Right hindlimb (tissue), 1 donor: ENCODE data around the gene PCDHGC5.

Source experiments
- DNase-seq: peaks from one replicate; pipeline ENCODE4 v3.0.0-alpha.2; 2018

The PCDHGC5 gene

DNA sequence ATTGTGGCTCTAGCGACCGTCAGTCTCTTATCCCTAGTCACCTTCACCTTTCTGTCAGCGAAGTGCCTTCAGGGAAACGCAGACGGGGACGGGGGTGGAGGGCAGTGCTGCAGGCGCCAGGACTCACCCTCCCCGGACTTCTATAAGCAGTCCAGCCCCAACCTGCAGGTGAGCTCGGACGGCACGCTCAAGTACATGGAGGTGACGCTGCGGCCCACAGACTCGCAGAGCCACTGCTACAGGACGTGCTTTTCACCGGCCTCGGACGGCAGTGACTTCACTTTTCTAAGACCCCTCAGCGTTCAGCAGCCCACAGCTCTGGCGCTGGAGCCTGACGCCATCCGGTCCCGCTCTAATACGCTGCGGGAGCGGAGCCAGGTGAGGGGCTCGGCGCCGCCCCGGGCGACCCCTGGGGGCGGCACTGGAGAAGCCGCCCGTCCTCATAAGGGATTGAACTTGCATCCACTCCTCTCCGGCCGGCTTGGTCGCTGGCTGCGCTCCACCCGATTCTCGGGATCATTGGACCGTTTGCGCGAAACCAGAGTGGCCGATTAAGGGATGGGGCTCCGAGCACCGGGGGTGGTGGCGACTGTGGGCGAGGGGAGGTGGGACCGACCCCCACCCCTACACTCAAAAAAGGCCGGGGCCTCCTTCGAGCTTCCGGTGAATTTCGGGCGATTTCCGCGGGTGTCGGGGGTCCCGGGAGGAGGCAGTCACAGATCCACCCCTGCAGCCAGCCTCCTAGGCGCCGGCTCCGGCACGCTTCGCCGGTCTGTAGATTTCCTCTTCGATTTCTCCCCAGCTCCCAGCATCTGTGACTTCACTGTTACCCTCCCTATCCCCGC is 2.7 kb downstream of the PCDHGC5 start:
- DNase-seq, result no peak

- no peak for DNase-seq
These were observed 3.4 kb downstream of the PCDHGC5 start for GRCh38 chr5:141492168-141492885.

DNA sequence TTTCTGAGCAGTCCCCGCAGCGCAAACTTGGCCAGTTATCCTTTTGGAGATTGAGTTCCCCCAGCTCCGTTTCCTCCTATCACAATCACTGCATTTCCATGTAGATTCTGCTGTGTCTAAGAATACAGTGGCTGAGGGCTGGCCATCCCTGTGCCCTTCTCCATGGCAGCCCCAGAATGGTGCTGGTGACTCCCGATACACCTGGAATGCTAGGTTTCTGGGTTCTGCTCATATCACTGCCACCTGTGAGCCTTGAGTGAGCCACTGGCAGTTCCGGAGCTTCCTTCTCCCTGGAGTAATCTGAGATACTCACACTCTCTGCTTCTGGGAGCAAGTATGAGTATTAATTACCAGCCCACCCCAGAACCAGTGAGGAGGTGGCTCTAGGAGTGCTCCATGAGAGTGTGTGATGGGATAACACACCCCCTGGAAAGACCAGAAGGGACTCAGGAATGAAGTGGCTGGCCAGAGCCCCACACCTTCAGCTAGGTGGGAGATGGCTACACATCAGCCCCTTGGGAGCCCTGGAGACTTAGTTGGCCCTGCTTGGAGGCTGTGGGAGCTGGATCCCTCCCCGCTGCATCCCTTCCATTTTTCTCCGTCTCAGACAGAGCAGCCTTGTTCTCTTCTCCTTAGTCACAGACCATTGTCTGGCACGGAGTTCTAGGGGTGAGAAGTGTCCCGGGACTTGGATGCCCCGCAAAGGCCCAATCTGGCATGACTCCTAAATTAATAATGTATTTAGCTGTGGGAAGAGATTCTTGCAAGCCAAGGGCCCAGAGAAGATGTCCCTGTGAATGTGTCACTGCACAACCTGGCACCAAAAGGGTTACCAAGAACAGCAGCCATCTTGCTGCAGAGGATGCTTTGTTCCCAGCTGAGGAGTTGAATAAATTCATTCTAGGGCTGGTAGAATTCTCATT is 4.9 kb downstream of the PCDHGC5 start:
- no peak for DNase-seq

DNA sequence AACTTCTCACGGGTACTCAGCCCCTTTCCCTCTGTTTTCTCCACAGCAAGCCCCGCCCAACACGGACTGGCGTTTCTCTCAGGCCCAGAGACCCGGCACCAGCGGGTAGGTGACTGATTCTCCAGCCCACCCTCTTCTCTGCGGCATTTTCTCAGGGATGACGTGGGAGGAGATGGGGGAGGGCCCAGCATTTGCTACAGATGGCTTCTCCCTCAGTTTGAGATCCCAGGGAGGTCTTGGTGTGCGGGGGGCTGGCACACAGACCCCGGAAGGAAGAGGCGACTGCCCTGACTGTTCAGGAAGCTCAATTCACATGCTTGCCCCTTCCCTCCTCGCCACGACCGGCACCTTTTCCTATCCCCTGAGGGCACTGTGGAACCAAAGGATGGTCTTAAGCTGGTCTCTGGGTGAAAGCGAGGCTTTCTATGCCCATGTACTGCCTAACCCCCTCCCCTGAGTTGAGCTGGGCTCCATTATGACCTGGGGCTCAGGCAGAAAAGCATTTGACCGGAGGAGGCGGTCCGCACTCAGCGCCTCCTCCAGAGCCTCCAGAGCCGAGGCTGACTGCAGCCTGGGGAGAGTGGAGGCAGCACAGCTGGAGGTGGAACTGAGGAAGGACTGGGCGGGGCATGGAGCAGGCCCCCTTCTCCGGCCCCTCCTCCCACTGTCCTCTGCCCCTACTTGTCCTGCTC is 6.0 kb downstream of the PCDHGC5 start:
- DNase-seq, result no peak

GRCh38 chr5:141495453-141495811 is 6.6 kb downstream of the PCDHGC5 start:
- no peak for DNase-seq

- peak; percentile 73 for DNase-seq
These were observed 7.2 kb downstream of the PCDHGC5 start for GRCh38 chr5:141496038-141496437.

- DNase-seq, result no peak
These were observed 12.9 kb downstream of the PCDHGC5 start for GRCh38 chr5:141501761-141502160.

DNA sequence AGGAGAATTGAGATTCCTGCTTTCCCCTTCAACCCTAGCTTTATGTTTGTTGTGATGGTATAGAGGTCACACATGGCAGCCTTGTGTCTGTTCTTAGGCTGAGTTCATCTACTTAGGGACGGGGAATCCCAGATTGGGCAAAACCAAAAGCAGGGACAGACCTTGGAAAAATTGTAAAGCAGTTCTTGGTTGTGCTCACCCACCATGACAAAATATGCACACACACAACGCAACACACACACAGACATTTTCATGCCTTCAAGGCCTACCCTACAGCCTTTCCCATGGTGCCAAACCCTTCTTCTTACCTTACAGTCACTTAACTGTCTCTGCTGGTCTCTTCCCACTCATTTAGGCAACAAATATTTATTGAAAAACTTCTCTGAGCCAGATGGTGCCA is 14.8 kb downstream of the PCDHGC5 start:
- DNase-seq, result no peak

DNA sequence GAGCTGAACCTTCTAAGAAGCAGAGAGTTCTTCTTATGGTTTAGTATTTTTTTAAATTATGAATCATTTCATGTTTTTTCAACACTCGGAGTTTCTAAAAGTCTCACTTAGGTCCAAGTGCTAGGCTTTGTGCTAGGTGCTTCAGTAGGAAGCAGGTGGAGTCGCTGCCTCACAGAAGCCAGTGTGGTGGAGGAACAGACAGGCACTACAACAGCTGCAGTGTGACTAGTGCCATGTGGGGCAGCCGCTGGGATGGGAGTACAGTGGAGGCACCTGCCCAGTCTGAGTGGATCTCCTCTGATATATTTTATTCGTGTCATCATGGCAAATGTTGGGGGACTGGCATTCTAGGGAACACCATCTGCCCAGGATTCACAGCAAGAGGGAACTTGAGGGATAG is 15.3 kb downstream of the PCDHGC5 start:
- no peak for DNase-seq

DNA sequence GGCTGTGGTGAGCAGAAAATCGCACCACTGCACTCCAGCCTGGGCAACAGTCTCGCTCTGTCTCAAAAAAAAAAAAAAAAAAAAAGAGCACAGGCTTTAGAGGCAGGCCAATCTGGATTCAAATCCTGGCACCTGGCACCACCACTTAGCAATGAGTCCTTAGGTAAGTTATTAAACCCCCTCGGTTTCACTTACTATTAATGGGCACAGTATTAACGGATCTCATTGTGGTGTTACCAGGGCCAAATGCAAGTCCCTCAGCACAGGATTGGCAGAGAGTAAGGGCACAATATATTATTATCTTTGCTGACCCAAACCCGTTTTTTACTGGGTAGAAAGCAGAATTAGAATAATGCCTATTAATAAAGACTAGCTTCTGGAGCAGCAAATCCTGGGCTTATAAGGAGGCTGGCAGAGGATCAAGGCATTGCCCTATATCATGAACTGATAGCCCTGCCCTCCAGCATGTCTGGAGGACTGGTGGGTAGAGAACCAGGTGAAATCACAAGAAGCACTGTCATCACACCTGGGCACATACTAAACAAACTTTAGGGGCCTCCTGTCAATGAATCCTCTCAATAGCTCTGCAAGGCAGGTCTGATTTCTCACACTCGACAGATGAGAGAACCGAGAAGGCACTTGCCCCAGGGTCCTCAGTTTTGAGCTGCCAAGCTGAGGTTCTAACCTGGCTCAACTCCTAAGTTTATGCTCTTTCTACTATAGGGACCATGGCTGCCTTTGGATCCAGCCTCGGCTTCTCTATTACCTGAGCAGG is 17.7 kb downstream of the PCDHGC5 start:
- no peak for DNase-seq

DNA sequence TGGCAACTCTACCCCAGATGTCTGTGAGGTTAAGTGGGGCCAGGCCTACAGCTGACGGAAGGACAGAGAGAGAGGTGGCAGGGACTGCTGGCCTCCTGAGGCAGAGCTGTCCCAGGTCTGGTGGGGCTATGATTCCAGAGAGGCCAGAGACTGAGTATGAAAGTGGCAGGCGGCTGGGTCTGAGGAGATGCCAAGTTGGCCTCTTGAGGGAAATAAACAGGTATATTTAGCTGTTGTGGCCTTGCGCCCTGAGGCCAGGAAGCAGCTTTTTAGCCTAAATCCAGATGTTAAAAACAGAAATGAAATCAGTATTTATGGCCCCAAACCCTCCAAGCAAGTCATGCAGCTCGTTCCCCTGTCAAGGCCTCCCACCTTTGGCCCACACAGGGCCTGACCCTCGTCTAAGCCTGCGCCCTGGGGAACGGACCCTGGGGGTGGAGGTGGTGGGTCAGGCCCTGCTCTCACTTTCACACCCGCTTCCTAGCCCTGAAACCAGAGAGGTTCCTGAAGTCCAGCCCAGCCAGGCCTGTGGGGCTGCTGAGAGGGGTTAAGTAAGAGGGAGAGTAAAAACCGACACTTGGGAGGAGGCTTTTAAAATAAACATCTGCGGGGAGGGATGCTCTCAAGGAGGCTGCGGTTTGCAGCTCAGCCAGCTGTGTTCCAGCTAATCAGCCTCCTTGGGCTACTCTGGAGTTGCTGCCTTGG is 18.7 kb downstream of the PCDHGC5 start:
- DNase-seq, result peak; percentile 90

GRCh38 chr5:141508440-141508797 is 19.5 kb downstream of the PCDHGC5 start:
- DNase-seq, result no peak

DNA sequence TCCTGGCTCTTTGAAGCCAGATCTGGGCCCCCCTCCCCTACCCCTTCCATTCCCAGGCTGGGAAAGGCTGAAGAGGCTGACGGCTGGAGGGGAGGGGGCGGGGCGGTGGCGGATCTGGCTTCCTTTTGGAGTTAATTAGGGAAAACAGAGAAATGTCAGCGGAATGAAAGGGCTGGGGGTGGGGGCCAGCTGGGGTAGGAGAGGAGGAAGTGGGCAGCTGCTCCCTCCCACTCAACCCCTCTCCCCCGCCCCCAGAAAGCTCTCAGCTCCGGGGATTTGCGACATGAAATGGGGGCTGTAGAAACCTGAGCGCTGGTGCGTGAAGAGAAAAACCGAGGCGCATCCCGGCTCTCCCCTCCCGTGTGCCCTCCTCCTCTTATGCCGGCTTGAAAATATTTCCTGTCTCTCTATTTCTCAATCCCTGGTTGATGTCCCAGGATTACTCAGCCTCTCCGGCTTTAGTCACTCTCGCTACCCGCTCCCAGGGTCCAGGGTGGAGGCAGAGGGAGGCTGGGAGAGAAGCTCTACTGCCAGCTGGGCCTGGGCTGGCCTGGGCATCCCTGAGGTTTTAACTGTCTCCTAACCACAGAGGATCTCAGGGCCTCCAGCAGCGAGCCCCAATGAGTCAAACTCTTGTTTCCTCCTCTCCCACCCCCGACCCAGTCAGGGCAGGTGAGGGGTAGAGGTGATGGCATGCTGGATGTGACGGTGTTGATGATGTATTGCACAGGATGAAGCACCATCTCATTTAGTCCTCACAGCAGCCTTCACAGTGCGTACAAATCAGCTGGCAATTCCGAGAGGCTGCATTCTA is 20.1 kb downstream of the PCDHGC5 start:
- DNase-seq, result peak; percentile 87

- DNase-seq, result no peak
These were observed 21.3 kb downstream of the PCDHGC5 start for GRCh38 chr5:141510160-141510559.

DNA sequence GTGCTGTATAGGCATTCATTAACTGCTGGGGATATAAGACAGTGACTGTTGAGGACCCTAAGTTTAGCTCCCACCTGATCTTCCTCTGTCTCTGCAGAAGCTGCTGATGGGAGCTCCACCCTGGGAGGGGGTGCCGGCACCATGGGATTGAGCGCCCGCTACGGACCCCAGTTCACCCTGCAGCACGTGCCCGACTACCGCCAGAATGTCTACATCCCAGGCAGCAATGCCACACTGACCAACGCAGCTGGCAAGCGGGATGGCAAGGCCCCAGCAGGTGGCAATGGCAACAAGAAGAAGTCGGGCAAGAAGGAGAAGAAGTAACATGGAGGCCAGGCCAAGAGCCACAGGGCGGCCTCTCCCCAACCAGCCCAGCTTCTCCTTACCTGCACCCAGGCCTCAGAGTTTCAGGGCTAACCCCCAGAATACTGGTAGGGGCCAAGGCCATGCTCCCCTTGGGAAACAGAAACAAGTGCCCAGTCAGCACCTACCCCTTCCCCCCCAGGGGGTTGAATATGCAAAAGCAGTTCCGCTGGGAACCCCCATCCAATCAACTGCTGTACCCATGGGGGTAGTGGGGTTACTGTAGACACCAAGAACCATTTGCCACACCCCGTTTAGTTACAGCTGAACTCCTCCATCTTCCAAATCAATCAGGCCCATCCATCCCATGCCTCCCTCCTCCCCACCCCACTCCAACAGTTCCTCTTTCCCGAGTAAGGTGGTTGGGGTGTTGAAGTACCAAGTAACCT is 22.1 kb downstream of the PCDHGC5 start:
- no peak for DNase-seq

- no peak for DNase-seq
These were observed 23.0 kb downstream of the PCDHGC5 start for GRCh38 chr5:141511771-141512325.

- DNase-seq, result peak; percentile 80
These were observed 23.6 kb downstream of the PCDHGC5 start for GRCh38 chr5:141512390-141512910.

DNA sequence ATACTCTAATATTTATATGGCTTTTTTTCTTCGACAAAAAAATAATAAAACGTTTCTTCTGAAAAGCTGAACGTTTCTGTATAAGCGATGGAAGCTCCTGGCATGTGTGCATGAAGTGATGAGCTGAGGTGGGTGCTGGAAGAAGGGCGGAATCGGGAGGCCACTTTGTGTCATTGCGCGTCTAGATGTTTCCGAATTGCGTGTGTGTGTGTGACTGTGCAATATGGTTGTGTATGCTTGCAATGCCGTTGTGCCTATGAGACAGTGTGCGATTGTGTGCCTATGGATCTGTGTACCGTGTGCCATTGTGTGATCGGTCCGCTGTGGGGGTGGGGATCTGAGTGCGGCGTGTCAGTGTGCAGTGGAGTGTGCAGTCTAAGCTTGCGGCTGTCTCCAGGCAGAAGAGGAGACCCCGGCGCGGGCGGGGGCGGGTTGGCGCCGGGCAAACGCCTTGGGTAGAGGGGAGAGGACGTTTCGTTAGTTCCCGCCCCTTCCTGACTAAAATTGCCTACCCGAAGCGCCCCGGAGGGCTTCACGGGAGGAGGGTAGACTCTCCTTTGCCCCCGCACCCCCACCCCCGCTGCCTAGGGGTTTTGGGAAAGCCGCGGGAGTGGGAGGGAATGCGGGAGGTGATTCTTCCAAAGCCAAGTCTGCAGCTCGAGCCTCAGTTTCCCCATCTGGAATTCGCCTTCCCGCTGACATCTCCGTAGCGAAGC is 24.2 kb downstream of the PCDHGC5 start:
- DNase-seq, result peak; percentile 85
